ENCODE measurements around the gene PBLD. TPM values are rescaled to one million over a fixed set of nuclear protein-coding genes. Genes with fewer than 3 reads are reported as not detected.
"Not testable (repeated sequence)": the region's sequence is repeated elsewhere in the genome, so short reads cannot be mapped to it uniquely, and the experiment has no call there.

The PBLD gene
- polyA plus RNA-seq, 1 donor (not counting 4 experiments of a cell fraction or from before 2014, with no cell fraction given): 1.00 TPM

DNA sequence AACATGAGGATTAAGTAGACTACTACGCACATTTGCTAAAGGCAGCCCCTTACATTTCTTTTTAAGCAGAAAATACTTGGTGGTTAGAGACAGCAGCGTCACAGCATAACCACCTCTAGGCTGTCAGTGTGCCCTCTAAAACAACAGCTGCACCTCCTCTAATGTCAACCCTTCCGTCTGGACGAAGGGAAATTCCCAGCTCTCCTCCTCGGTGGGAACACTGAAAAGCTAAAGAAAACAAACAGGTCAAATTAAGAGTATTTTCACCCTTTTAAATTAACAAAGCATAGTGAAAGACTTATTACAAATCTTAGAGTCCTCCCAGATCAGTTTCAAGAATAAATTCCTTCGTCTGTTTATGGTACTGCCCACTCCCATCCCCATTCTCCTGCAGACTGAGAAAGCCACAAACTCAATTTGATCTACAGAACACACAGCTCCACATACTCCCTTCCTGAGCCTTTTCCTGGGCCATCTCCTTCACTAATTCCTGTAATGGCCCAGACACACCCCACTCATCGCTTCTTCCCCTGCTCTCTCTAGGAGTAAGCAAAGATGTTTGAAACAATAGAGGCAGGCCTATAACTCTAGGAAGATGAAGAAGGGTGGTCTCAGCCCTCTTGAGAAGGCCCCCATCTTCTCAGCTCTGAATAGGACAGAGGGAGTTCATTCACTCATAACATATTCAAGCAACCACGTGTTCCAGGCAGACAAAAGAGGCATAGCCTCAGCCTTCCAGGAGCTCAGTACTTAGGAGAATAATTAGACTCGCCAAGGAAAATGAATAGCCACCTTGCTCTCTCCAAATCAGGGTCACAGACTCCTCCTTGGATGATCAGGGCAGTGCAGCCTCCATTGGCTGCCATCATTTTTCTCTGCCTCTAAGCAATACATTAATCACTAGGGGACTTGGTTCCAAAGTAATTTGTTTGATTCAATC lies 48.4 kb downstream of the PBLD start:
- Histone ChIP-seq H3K4me2 (ENCODE audit: control insufficient read depth, extremely low read depth, insufficient read depth, low read depth, low read length) (no peak overlapping the region), H3K9ac (ENCODE audit: control insufficient read depth, extremely low read depth, insufficient read depth, low read length) (no peak overlapping the region), H4K20me1 (ENCODE audit: control insufficient read depth, extremely low read depth, insufficient read depth, low read length) (no peaks in the 10 kb centered on the region), H3K27me3 (ENCODE audit: control insufficient read depth, extremely low read depth, insufficient read depth, low read length) (no peaks in the 10 kb centered on the region), H3K27ac (ENCODE audit: control insufficient read depth, insufficient read depth, low read length) (no peak overlapping the region), H2AFZ (ENCODE audit: control insufficient read depth, low read length) (no peak overlapping the region), H3K9me3 (ENCODE audit: control insufficient read depth, low read depth, low read length) (no peaks in the 10 kb centered on the region), H3K4me3 (ENCODE audit: control insufficient read depth in 2 of 3, extremely low read depth in 1 of 3, insufficient read depth in 2 of 3, low read depth in 1 of 3, low read length in 3 of 3) (no peak overlapping the region), H3K79me2 (ENCODE audit: control insufficient read depth, insufficient read depth, low read length) (no peaks in the 10 kb centered on the region), H3K9me1 (ENCODE audit: control insufficient read depth, extremely low read depth, insufficient read depth, low read length) (no peaks in the 10 kb centered on the region), H3K36me3 (ENCODE audit: control insufficient read depth in 2 of 2, extremely low read depth in 1 of 2, insufficient read depth in 2 of 2, low read length in 2 of 2) (peaks cover 0 to 2% of the 10 kb centered on the region in 2 experiments), H3K4me1 (ENCODE audit: control insufficient read depth, extremely low read depth, insufficient read depth, low read length) (no peaks in the 10 kb centered on the region)
- dilution Hi-C loops (cut with MboI; ENCODE audit: extremely low pct_ligation_motif_present, low sequenced_read_pairs): no loop called here
- TF ChIP-seq, protein P1, sequence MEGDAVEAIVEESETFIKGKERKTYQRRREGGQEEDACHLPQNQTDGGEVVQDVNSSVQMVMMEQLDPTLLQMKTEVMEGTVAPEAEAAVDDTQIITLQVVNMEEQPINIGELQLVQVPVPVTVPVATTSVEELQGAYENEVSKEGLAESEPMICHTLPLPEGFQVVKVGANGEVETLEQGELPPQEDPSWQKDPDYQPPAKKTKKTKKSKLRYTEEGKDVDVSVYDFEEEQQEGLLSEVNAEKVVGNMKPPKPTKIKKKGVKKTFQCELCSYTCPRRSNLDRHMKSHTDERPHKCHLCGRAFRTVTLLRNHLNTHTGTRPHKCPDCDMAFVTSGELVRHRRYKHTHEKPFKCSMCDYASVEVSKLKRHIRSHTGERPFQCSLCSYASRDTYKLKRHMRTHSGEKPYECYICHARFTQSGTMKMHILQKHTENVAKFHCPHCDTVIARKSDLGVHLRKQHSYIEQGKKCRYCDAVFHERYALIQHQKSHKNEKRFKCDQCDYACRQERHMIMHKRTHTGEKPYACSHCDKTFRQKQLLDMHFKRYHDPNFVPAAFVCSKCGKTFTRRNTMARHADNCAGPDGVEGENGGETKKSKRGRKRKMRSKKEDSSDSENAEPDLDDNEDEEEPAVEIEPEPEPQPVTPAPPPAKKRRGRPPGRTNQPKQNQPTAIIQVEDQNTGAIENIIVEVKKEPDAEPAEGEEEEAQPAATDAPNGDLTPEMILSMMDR (optimal IDR thresholded peaks at IDR 0.05 in 1 of 3, IDR thresholded peaks at IDR 0.05 in 1 of 3, conservative IDR thresholded peaks at IDR 0.05 in 1 of 3; ENCODE audit: extremely low read depth in 1 of 3, insufficient read depth in 2 of 3, low read length in 3 of 3): no peak
- TF ChIP-seq EZH2 (IDR thresholded peaks at IDR 0.05; ENCODE audit: low read length): no peak
- no peak for DNase-seq (ENCODE audit: low read depth, low spot score)
- FAIRE-seq: no peak

DNA sequence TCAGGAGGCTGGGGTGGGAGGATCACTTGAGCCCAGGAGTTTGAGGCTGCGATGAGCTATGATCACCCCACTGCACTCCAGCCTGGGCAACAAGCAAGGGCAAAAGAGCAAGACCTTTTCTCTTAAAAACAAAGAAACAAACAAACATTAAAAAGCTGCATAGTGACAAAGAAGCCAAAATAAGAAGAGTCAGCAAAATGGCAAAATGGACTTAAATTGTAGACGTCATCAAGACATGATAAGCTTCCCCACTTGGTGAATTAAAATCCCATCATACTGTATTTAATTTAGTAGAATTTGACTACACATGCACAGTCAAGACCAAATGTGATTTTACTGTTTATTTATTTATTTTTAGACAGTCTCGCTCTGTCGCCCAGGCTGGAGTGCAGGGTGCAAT lies 52.0 kb downstream of the PBLD start:
- Histone ChIP-seq H4K20me1 (ENCODE audit: control insufficient read depth, extremely low read depth, insufficient read depth, low read length) (no peaks in the 10 kb centered on the region), H3K4me2 (ENCODE audit: control insufficient read depth, extremely low read depth, insufficient read depth, low read depth, low read length) (no peak overlapping the region)
- no peak for DNase-seq (ENCODE audit: low read depth, low spot score)

DNA sequence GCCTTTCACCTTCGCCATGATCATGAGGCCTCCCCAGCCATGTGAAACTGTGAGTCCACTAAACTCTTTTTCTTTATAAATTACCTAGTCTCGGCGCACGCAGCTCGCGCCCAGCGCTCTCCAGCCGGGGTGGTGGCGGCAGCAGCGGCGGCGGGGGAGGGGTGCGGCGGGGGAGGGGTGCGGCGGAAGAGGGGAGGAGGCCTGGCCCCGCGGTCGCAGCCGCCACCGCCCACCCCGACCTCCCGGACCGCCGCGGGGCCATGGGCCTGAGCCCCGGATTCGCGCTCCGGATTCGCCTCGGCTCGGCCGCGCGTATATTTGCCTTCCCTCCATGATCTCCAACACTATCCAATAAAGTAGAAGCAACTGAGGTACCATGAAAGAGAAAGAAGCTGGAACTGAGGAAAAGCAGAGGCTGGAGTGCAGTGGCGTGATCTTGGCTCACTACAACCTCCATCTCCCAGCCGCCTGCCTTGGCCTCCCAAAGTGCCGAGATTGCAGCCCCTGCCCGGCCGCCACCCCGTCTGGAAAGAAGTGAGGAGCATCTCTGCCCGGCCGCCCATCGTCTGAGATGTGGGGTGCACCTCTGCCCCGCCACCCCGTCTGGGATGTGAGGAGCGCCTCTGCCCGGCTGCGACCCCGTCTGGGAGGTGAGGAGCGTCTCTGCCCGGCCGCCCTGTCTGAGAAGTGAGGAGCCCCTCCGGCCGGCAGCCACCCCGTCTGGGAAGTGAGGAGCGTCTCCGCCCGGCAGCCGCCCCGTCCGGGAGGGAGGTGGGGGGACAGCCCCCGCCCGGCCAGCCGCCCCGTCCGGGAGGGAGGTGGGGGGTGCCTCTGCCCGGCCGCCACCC lies 53.6 kb downstream of the PBLD start:
- H3K9me1 ChIP-seq (ENCODE audit: control insufficient read depth, extremely low read depth, insufficient read depth, low read length); DNase-seq (ENCODE audit: low read depth, low spot score); H3K36me3 ChIP-seq (ENCODE audit: control insufficient read depth in 2 of 2, extremely low read depth in 1 of 2, insufficient read depth in 2 of 2, low read length in 2 of 2); H4K20me1 ChIP-seq (ENCODE audit: control insufficient read depth, extremely low read depth, insufficient read depth, low read length); H2AFZ ChIP-seq (ENCODE audit: control insufficient read depth, low read length); H3K4me1 ChIP-seq (ENCODE audit: control insufficient read depth, extremely low read depth, insufficient read depth, low read length); H3K27me3 ChIP-seq (ENCODE audit: control insufficient read depth, extremely low read depth, insufficient read depth, low read length); H3K9me3 ChIP-seq (ENCODE audit: control insufficient read depth, low read depth, low read length); H3K4me3 ChIP-seq (ENCODE audit: control insufficient read depth in 2 of 3, extremely low read depth in 1 of 3, insufficient read depth in 2 of 3, low read depth in 1 of 3, low read length in 3 of 3); FAIRE-seq; H3K9ac ChIP-seq (ENCODE audit: control insufficient read depth, extremely low read depth, insufficient read depth, low read length); H3K27ac ChIP-seq (ENCODE audit: control insufficient read depth, insufficient read depth, low read length); H3K79me2 ChIP-seq (ENCODE audit: control insufficient read depth, insufficient read depth, low read length); dilution Hi-C loops (cut with MboI; ENCODE audit: extremely low pct_ligation_motif_present, low sequenced_read_pairs); H3K4me2 ChIP-seq (ENCODE audit: control insufficient read depth, extremely low read depth, insufficient read depth, low read depth, low read length): not testable (repeated sequence)

More for the DNA sequence above, 52.0 kb downstream of the PBLD start:
- Histone ChIP-seq H3K27ac (ENCODE audit: control insufficient read depth, insufficient read depth, low read length) (no peak overlapping the region), H3K79me2 (ENCODE audit: control insufficient read depth, insufficient read depth, low read length) (no peaks in the 10 kb centered on the region), H3K4me3 (ENCODE audit: control insufficient read depth in 2 of 3, extremely low read depth in 1 of 3, insufficient read depth in 2 of 3, low read depth in 1 of 3, low read length in 3 of 3) (no peak overlapping the region), H3K4me1 (ENCODE audit: control insufficient read depth, extremely low read depth, insufficient read depth, low read length) (no peaks in the 10 kb centered on the region), H3K9ac (ENCODE audit: control insufficient read depth, extremely low read depth, insufficient read depth, low read length) (no peak overlapping the region), H3K36me3 (ENCODE audit: control insufficient read depth in 2 of 2, extremely low read depth in 1 of 2, insufficient read depth in 2 of 2, low read length in 2 of 2) (no peaks in the 10 kb centered on the region), H3K9me1 (ENCODE audit: control insufficient read depth, extremely low read depth, insufficient read depth, low read length) (no peaks in the 10 kb centered on the region), H3K9me3 (ENCODE audit: control insufficient read depth, low read depth, low read length) (no peaks in the 10 kb centered on the region), H2AFZ (ENCODE audit: control insufficient read depth, low read length) (no peak overlapping the region), H3K27me3 (ENCODE audit: control insufficient read depth, extremely low read depth, insufficient read depth, low read length) (no peaks in the 10 kb centered on the region)
- no peak for FAIRE-seq
- TF ChIP-seq, protein P1 (optimal IDR thresholded peaks at IDR 0.05 in 1 of 3, IDR thresholded peaks at IDR 0.05 in 1 of 3, conservative IDR thresholded peaks at IDR 0.05 in 1 of 3; ENCODE audit: extremely low read depth in 1 of 3, insufficient read depth in 2 of 3, low read length in 3 of 3): no peak
- TF ChIP-seq EZH2 (IDR thresholded peaks at IDR 0.05; ENCODE audit: low read length): no peak
- dilution Hi-C loops (cut with MboI; ENCODE audit: extremely low pct_ligation_motif_present, low sequenced_read_pairs): no loop called here

All from keratinocyte (primary cell).